Mesendoderm (in vitro differentiated cells): ENCODE data around the gene UBAP1.

Experiments used
- DNase-seq: peaks from one replicate; pipeline ENCODE4 v3.0.0; 2013
- H2AK5ac ChIP-seq: 2 replicates; pipeline ENCODE4 v1.6.1; 2013; ENCODE audit warnings: low read length, inconsistent platforms
- H2BK120ac ChIP-seq: 2 replicates; pipeline ENCODE4 v1.6.1; 2013; ENCODE audit warnings: low read depth, mild to moderate bottlenecking, low read length, moderate library complexity, mixed read lengths
- H2BK15ac ChIP-seq: replicated peaks from 2 replicates; pipeline ENCODE4 v1.6.1; 2013; ENCODE audit warnings: low read depth, mild to moderate bottlenecking, moderate library complexity
- H2BK5ac ChIP-seq: 2 replicates; pipeline ENCODE4 v1.6.1; 2013; ENCODE audit warnings: low read length, inconsistent platforms
- H3K18ac ChIP-seq: 2 replicates; pipeline ENCODE4 v1.6.1; 2013; ENCODE audit warnings: mild to moderate bottlenecking, low read length, mixed read lengths
- H3K23ac ChIP-seq: one replicate; pipeline ENCODE4 v1.6.1; 2013; ENCODE audit warnings: low read length
- H3K27ac ChIP-seq: 2 replicates; pipeline ENCODE4 v1.5.1; 2013; ENCODE audit warnings: low read depth, mild to moderate bottlenecking, inconsistent platforms, low read length, moderate library complexity
- H3K27me3 ChIP-seq: 2 replicates; pipeline ENCODE4 v1.6.1; 2013; ENCODE audit warnings: low read length, control low read depth, mild to moderate bottlenecking, inconsistent platforms; ENCODE audit not compliant: insufficient read depth, poor library complexity
- H3K36me3 ChIP-seq: 2 replicates; pipeline ENCODE4 v1.6.1; 2013; ENCODE audit warnings: low read length, inconsistent platforms; ENCODE audit not compliant: control insufficient read depth, insufficient read depth
- H3K4ac ChIP-seq: one replicate; pipeline ENCODE4 v1.6.1; 2013; ENCODE audit warnings: low read depth, mild to moderate bottlenecking, low read length, moderate library complexity
- H3K4me1 ChIP-seq: 2 replicates; pipeline ENCODE4 v1.6.1; 2013; ENCODE audit warnings: low read depth, low read length, inconsistent platforms; ENCODE audit not compliant: control insufficient read depth
- H3K4me2 ChIP-seq: 2 replicates; pipeline ENCODE4 v1.6.1; 2013; ENCODE audit warnings: low read length
- H3K4me3 ChIP-seq: 2 replicates; pipeline ENCODE4 v1.5.1; 2013; ENCODE audit warnings: mild to moderate bottlenecking, low read length
- H3K56ac ChIP-seq: one replicate; pipeline ENCODE4 v1.6.1; 2013; ENCODE audit warnings: low read length
- H3K79me1 ChIP-seq: 2 replicates; pipeline ENCODE4 v1.6.1; 2013; ENCODE audit warnings: low read length, inconsistent platforms
- H3K79me2 ChIP-seq: 2 replicates; pipeline ENCODE4 v1.6.1; 2013; ENCODE audit warnings: mild to moderate bottlenecking, low read length; ENCODE audit not compliant: control insufficient read depth, insufficient read depth
- H3K9ac ChIP-seq: 2 replicates; pipeline ENCODE4 v1.6.1; 2013; ENCODE audit warnings: low read length, inconsistent platforms
- H4K5ac ChIP-seq: one replicate; pipeline ENCODE4 v1.6.1; 2013; ENCODE audit warnings: low read length
- H4K8ac ChIP-seq: one replicate; pipeline ENCODE4 v1.6.1; 2013; ENCODE audit warnings: low read depth, mild to moderate bottlenecking, control low read depth, low read length, moderate library complexity
- WGBS: extraction: QIAGEN DNeasy Blood & Tissue Kit; methylation state at CpG from one replicate; pipeline ENCODE4 v1.1.7; 2013; ENCODE audit warnings: low lambda C conversion rate, missing lambda C conversion rate; ENCODE audit not compliant: insufficient coverage; ENCODE audit errors: extremely low coverage; 5-methylcytosine and 5-hydroxymethylcytosine counted together

Gene UBAP1

DNA sequence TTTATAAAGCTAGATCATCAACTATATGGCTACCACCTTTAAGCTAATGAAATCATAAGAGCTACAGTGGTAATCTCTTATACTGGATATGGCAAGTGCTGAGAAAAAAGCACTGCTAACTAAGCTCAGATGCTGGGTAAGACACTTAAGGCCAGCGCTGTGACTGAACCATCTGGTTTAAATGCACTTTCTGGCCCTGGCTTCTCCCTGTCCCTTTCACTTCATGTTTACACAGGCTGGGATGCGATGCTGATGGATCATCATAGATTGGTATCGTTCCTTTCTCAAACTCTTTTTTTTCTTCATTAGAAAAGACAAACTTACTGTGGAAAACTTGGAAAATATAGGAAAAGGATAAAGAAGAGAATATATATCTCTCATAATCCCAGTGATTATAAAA lies 97.9 kb downstream of the UBAP1 start:
- no peak overlapping the region for H3K23ac ChIP-seq
- H3K4me2 ChIP-seq = no peak overlapping the region
- H3K79me2 ChIP-seq = no peaks in the 10 kb centered on the region
- no CpG with 5 or more reads among the region's 3 CpGs for WGBS
- no peak overlapping the region for H2BK120ac ChIP-seq
- no peak for DNase-seq
- no peak overlapping the region for H3K27ac ChIP-seq
- H4K8ac ChIP-seq = no peak overlapping the region
- H2AK5ac ChIP-seq = no peak overlapping the region
- H3K56ac ChIP-seq = no peak overlapping the region
- no peak overlapping the region for H3K18ac ChIP-seq
- H2BK5ac ChIP-seq = no peak overlapping the region
- no peaks in the 10 kb centered on the region for H3K27me3 ChIP-seq
- H3K36me3 ChIP-seq = no peaks in the 10 kb centered on the region
- no peak overlapping the region for H3K4me3 ChIP-seq
- H3K4me1 ChIP-seq = no peaks in the 10 kb centered on the region
- no peak overlapping the region for H2BK15ac ChIP-seq
- H4K5ac ChIP-seq = no peak overlapping the region
- no peaks in the 10 kb centered on the region for H3K79me1 ChIP-seq
- H3K4ac ChIP-seq = no peak overlapping the region
- no peak overlapping the region for H3K9ac ChIP-seq

DNA sequence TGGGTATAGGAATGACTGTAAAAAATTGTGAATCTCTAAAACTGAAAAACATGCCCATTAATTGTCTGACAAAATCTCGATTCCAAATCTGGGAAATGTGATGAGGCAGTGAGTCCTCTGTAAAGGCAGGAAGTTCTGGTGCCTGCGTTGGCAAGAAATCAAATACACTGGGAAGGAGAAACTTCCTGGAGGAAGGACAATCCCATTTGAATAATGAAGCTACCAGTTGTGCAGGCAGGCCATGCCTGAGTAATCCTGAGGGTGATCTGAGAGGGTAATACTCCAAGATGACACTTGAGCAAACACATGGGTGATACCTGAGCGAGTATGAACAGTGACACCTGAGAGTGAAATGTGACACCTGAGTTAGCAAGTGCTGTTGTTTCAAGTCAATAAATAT lies 100.6 kb downstream of the UBAP1 start:
- H2AK5ac ChIP-seq = no peak overlapping the region
- H2BK15ac ChIP-seq = no peak overlapping the region
- H3K9ac ChIP-seq = no peak overlapping the region
- H3K18ac ChIP-seq = no peak overlapping the region
- H3K4me2 ChIP-seq = no peak overlapping the region
- H3K4me3 ChIP-seq = no peak overlapping the region
- H3K79me2 ChIP-seq = no peaks in the 10 kb centered on the region
- no CpG with 5 or more reads among the region's 3 CpGs for WGBS
- H3K27me3 ChIP-seq = no peaks in the 10 kb centered on the region
- H2BK5ac ChIP-seq = no peak overlapping the region
- H2BK120ac ChIP-seq = no peak overlapping the region
- H3K23ac ChIP-seq = no peak overlapping the region
- DNase-seq = no peak
- no peaks in the 10 kb centered on the region for H3K4me1 ChIP-seq
- no peak overlapping the region for H4K8ac ChIP-seq
- no peak overlapping the region for H3K56ac ChIP-seq
- H3K27ac ChIP-seq = no peak overlapping the region
- H3K79me1 ChIP-seq = no peaks in the 10 kb centered on the region
- H3K36me3 ChIP-seq = no peaks in the 10 kb centered on the region
- H3K4ac ChIP-seq = no peak overlapping the region
- no peak overlapping the region for H4K5ac ChIP-seq

DNA sequence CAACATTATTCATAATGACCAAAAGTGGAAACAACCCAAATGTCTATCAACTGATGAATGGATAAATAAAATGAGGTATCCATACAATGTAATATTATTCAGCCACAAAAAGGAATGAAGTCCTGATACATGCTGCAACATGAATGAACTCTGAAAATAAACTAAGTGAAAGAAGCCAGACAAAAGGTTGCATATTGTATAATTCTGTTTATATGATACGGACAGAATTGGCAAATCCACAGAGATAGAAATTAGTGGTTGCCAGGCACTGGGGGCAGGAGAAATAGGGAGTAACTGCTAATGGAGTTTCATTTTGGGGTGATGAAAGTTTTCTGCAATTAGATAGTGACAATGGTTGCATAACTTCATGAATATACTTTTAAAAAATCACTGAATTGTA lies 103.3 kb downstream of the UBAP1 start:
- Histone ChIP-seq H3K27ac (no peak overlapping the region), H3K36me3 (no peaks in the 10 kb centered on the region), H2BK5ac (no peak overlapping the region), H3K79me2 (no peaks in the 10 kb centered on the region), H4K5ac (no peak overlapping the region), H2BK15ac (no peak overlapping the region), H3K4me2 (no peak overlapping the region), H4K8ac (no peak overlapping the region), H3K18ac (no peak overlapping the region), H2AK5ac (no peak overlapping the region), H2BK120ac (no peak overlapping the region), H3K4ac (no peak overlapping the region), H3K9ac (no peak overlapping the region), H3K56ac (no peak overlapping the region), H3K27me3 (no peaks in the 10 kb centered on the region), H3K4me1 (no peaks in the 10 kb centered on the region), H3K4me3 (no peak overlapping the region), H3K23ac (no peak overlapping the region), H3K79me1 (no peaks in the 10 kb centered on the region)
- DNase-seq = no peak
- no CpG with 5 or more reads among the region's 1 CpG for WGBS

DNA sequence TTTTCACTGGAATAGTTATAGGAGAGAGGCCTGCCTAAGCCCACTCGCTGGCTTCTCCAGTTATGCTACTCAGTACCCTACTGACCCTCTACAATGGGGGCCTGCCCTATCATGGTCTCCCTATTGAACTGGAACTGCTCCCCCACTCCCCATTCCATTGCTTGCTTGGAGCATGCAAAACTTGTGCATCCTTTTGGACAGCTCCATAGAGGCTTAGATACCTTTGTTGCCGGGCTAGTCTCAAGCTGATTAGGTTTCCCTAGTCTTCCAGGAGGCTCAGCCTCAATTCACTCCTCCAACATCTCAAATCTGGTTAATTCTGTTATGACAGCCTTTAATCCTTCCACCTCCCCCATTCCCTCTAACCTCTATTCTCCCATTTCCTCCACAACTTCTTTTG lies 110.3 kb downstream of the UBAP1 start:
- Histone ChIP-seq H4K8ac (no peak overlapping the region), H3K27ac (no peak overlapping the region), H3K4ac (no peak overlapping the region), H4K5ac (no peak overlapping the region), H3K23ac (no peak overlapping the region), H3K27me3 (no peaks in the 10 kb centered on the region), H2BK5ac (no peak overlapping the region), H2BK15ac (no peak overlapping the region), H3K18ac (no peak overlapping the region), H2BK120ac (no peak overlapping the region), H3K56ac (no peak overlapping the region), H3K4me1 (no peaks in the 10 kb centered on the region), H3K4me2 (no peak overlapping the region), H3K79me2 (no peaks in the 10 kb centered on the region), H3K4me3 (no peak overlapping the region), H2AK5ac (no peak overlapping the region), H3K79me1 (no peaks in the 10 kb centered on the region), H3K36me3 (no peaks in the 10 kb centered on the region), H3K9ac (no peak overlapping the region)
- no CpG with 5 or more reads among the region's 2 CpGs for WGBS
- DNase-seq = no peak

DNA sequence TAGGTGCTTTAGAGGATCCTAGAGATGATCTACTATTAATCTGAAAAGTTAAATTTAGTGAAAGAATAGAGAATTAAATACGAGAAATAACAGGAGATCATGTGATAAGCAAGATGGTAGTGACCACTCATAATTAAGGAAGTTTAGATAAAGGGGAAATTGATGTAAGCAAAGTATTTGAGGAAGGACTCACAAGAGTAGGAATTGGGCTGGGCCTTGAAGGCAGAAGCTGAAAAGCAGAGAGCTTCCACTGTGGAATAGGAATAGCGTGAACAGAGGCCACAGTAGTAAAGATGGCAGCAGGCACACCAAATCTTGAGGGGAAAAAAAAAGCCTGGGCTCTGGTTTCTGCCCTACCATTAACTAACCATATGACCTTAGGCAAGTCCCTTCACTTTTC lies 112.2 kb downstream of the UBAP1 start:
- DNase-seq = no peak
- no peaks in the 10 kb centered on the region for H3K4me1 ChIP-seq
- H2BK15ac ChIP-seq = no peak overlapping the region
- H3K4me2 ChIP-seq = no peak overlapping the region
- no peak overlapping the region for H2AK5ac ChIP-seq
- H3K9ac ChIP-seq = no peak overlapping the region
- no peak overlapping the region for H4K5ac ChIP-seq
- no peak overlapping the region for H3K27ac ChIP-seq
- H3K4me3 ChIP-seq = no peak overlapping the region
- H3K18ac ChIP-seq = no peak overlapping the region
- H3K4ac ChIP-seq = no peak overlapping the region
- H4K8ac ChIP-seq = no peak overlapping the region
- no peak overlapping the region for H2BK5ac ChIP-seq
- WGBS = 100% methylated on average over 1 of the region's 2 CpGs
- H3K79me1 ChIP-seq = no peaks in the 10 kb centered on the region
- no peaks in the 10 kb centered on the region for H3K36me3 ChIP-seq
- no peak overlapping the region for H2BK120ac ChIP-seq
- no peaks in the 10 kb centered on the region for H3K27me3 ChIP-seq
- no peak overlapping the region for H3K56ac ChIP-seq
- H3K79me2 ChIP-seq = no peaks in the 10 kb centered on the region
- H3K23ac ChIP-seq = no peak overlapping the region

DNA sequence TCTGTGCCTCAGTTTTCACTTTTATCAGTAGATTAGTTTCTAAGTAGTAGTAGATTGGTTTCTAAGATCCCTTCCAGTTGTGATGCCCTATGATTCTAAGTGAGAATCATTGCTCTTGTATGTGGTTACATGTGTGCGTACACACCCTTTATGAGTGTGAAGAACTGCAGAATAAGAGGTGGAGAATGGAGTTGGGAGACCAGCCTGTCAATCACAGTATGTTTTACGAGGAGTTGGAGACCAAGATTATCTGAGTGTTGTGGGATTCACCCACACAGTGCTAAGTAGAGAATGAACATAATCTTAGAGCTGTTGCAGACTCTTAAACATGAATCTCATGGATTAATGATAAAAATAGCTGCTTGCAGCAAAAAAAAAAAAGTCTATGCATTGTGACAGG lies 112.6 kb downstream of the UBAP1 start:
- Histone ChIP-seq H2AK5ac (no peak overlapping the region), H4K8ac (no peak overlapping the region), H3K27ac (no peak overlapping the region), H4K5ac (no peak overlapping the region), H3K4me3 (no peak overlapping the region), H2BK120ac (no peak overlapping the region), H3K27me3 (no peaks in the 10 kb centered on the region), H3K23ac (no peak overlapping the region), H2BK15ac (no peak overlapping the region), H3K79me2 (no peaks in the 10 kb centered on the region), H3K4me2 (no peak overlapping the region), H3K18ac (no peak overlapping the region), H3K79me1 (no peaks in the 10 kb centered on the region), H3K56ac (no peak overlapping the region), H2BK5ac (no peak overlapping the region), H3K4ac (no peak overlapping the region), H3K36me3 (no peaks in the 10 kb centered on the region), H3K9ac (no peak overlapping the region), H3K4me1 (no peaks in the 10 kb centered on the region)
- no peak for DNase-seq
- WGBS = no CpG with 5 or more reads among the region's 2 CpGs
